NCI-H1105 (cell line): Measurements from ENCODE around the gene MYLK3.
"Not testable (repeated sequence)": the region's sequence is repeated elsewhere in the genome, so short reads cannot be mapped to it uniquely, and the experiment has no call there.

Experiments
- DNase-seq: peaks from one replicate; lab custom pipeline; 2025; lab: John Stamatoyannopoulos, UW

The MYLK3 gene

DNA sequence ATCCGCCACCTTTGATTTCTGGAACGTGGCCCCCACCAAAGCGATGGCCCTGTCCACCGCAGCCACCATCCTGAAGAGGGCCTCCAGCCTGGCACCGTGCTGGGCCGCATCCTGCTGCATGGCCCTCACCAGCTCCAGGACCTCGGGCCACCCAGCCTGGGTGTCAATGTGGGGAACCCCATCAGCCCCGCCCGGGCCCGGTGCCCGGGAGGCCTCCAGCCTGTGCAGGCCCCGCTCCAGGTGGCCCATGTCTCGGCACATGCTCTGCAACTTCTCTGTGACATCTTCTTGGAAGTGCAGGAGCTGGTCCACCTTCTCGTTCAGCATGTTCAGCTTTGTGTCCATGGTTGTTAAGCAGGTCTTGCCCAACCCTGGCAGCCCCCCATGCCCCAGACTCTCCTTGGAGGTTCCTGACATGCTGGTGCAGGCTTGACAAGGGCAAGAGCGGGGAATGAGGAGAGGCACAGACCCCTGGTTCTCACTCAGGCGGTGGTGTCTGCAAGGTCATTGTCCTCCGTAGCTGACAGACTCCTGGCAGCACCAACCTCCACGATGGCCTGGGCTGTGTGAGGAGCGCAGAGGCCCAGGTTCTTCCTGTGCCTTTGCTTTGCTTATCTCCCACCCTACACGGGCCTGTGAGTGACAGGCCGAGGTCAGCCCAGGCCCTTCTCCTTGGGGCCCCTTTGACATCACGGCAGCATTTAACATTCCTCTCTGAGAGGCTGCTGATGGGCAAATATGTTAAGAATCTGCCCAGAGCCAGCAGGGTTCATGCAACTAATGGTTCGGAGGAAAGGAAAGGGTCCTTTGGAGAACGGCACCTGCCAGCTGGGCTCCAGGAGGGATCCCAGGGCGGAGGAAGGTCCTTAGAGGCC, at the start of gene MYLK3:
Gene MYLK3, minus strand, starts transcription at position 568 of the 875 bp plus-strand sequence. Its CDS starts 151 bp downstream, at position 417.
- no peak for DNase-seq

DNA sequence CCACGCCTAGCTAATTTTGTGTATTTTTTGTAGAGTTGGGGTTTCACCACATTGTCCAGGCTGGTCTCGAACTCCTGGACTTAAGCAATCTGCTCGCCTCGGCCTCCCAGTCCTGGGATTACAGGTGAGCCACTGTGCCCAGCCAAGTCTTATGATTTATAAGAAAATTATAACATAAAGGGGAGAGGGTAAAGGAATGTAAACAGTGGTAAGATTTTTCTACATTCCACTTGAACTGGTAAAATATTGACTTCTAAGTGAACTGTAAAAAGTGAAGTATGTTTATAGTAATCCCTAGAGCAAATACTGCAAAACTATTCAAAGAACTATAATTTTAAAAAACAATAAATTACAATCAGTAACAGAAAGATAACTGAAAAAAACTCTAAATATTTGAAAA, 49.4 kb upstream of the MYLK3 start:
- DNase-seq: no peak

DNA sequence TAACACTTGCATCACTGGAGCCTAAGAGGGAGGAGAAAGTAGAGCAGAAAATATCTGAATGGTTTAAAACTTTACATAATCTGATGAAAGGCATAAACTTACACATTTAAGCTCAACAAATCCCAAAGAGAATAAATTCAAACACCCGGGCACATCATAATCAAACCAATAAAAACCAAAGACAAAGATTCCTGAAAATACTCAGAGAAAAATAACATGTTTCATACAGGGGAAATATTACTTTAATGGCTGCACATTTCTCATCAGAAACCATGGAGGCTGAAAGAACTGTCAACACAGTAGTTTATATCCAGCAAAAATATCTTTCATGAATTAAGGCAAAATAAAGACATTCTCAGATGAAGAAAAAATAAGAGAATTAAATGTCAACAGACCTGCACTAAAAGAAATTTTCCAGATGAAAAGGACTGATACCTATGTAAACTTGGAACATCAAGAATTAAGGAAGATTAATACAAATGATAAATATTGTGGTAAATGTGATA, 48.7 kb upstream of the MYLK3 start:
- DNase-seq: no peak

DNA sequence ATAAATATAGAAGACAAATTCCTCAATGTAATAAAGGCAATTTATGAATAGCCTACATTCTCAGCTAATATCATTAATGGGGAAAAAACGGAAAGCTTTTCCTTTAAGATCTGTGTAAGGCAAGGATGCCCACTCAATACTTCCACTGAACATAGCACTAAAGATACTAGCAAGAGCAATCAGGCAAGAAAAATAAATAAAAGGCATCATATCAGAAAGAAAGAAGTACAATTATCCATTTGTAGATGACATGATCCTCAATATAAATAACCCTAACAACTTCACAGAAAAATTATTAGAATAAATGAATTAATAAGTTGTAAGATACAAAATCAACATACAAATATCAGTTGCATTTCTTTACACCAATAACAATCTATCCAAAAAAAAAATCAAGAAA, 45.7 kb upstream of the MYLK3 start:
- no peak for DNase-seq

DNA sequence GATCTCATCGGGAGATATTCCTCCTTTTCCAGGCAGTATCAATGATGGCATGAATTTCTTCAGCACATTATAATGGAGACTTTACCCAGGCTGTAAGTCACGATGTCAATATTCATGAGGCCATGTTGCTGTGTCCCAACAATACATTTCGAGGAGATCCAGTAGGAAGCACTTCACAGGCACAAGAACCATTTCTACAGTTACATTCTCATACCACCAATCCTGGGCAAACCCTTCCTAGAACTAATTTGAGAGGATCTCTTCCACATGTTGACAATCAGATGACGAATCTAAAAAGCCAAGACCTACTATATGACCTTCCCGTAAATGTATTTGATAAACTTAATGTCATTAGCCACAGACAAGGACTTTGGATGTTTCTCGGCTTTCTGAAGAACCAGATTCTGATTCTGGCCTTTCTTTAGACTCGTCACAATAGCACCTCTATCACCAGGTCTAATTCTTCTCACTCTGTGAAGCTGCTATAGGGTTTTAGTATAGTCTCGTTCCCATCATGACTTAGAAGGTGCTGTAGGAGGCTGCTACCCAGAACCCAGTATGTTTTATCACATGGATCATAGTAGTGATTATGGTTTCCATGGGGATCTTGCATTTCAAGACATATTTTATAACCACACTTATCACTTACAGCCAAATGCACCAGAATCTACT, 42.6 kb upstream of the MYLK3 start:
- no peak for DNase-seq

DNA sequence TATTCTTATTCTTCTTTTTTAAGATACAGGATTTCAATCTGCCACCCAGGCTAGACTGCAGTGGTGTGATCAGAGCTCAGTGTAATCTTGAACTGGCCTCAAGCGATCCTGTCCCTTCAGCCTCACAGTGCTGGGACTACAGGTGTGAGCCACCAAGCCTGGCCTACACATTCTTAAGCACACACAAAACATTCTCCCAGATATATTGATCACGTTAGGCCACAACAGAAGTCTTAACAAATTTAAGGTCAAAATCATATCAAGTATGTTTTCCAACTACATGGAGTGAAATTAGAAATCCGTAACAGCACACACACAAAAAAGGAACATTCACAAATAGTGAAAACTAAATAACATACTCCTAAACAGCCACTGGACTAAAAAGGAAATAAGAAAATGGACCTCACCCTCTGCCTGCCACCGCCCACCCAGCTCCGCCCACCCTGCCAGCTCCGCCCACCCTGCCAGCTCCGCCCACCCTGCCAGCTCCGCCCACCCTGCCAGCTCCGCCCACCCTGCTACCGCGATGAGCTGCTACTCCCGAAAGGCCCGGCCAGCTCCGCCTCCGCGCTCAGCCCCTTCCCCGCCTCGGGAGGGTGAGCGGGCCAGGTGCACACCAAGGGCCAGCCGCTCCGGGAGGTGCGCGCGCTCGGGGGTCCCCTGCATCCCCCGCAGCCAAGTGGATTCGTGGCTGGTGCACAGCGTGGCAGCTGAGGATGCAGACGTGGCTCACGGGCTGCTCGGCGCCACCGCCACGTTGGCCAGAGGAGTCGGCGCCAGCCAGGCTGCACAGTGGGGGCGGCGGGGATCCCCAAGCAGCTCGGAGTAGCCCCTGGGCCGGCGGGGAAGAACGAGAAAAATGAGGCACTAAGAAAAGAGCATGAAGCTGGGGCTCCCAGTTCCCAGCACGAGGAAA, 41.6 kb upstream of the MYLK3 start:
- DNase-seq: peak; percentile 34

DNA sequence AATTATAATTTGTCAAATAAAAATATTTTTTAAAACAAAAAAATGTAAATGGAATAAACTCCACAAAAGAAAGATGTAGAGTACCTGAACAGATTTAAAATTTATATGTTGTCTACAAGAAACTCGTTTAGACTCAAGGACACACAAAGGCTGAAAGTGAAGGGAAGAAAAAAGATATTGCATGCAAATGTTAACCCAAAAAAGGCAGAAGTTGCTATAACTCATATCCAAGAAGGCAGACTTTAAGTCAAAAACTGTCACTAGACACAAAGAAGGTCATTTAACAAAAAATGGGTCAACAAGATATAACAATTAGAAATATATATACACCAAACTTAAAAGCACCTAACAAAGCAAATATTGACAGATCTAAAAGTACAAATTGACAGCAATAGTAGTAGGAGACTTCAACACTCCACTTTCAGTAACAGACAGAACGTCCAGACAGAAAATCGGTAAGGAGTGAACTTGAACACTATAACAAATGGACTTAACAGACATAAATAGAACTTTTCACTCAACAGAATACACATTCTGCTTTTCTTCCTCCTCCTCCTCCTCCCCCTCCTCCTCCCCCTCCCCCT, 40.8 kb upstream of the MYLK3 start:
- no peak for DNase-seq

DNA sequence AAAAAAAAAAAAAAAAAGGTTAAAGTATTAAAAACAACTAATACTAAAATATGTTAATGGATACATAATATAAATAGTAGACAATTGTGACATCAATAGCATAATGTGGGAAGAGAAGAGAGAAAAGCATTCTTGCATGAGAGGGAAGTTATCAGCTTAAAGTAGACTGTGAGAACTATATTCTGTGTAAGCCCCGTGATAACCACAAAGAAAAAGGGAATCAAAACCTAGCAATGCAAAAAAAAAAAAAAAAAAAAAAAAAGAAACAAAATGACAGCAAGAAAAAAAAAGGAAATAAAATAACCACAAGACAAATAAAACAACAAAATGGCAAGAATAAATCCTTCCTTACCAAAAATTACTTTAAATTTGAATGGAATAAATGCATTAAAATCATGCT, 39.8 kb upstream of the MYLK3 start:
- no peak for DNase-seq

DNA sequence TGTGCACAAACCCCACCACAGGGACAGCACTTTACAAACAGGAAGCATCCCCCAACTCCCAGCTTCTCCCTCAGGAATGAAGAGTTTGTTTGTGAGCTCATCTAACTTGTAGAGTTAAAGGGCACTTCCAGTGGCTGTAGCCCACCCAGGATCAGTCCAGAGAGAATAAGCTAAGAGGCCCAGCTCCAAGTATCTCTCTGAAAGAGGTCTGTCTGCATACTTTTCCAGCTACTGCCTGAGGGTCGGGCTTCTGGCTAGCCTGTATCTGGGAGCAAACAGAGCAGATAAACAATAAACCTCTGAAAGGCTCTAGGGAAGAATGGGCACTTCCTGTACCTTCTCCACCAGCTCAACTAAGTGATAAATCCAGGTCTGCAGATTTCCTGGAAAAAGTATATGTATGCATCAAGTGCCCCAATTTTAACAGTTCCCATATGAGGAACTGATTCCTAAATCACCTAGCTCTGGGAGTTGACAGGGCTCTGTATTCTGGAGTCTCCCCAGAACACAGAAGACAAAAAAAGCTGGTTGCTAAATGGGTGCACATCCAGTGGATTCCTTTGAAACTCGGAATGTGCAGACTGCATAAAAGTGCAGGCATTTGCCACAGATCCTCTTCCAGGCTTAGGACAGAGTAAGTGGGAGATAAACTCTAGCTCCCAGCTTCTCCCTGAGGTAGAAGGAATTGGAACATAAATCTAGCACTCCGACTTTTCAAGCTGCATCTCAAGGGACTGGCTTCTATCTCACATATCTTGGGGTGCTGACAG, 37.1 kb upstream of the MYLK3 start:
- no peak for DNase-seq

DNA sequence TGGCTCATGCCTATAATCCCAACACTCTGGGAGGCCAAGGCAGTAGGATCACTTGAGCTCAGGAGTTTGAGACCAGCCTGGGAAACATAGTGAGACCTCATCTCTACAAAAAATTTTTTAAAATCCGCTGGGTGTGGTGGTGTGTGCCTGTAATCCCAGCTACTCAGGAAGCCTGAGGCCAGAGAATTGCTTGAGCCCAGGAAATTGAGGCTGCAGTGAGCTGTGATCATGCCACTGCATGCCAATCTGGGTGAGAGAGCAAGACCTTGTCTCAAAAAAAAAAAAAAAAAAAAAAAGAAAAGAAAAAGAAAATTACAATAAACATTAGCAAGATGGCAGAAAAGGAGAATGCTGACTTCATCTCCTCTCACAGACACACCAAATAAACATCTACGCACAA, 36.4 kb upstream of the MYLK3 start:
- not testable (repeated sequence) for DNase-seq

DNA sequence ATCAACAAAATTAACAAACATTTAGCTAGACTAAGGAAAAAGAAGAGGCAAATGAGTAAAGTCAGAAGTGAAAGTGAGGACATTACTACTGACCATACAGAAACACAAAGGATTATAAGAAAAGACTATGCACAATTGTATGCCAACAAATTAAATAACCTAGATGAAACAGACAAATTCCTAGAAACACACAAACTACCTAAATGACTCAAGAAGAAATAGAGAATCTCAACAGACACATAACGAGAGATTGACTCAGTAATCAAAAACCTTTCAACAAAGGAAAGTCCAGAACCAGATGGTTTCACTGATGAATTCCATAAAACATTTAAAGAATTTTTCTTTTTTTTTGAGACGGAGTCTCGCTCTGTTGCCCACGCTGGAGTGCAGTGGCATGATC, 35.7 kb upstream of the MYLK3 start:
- DNase-seq: no peak

DNA sequence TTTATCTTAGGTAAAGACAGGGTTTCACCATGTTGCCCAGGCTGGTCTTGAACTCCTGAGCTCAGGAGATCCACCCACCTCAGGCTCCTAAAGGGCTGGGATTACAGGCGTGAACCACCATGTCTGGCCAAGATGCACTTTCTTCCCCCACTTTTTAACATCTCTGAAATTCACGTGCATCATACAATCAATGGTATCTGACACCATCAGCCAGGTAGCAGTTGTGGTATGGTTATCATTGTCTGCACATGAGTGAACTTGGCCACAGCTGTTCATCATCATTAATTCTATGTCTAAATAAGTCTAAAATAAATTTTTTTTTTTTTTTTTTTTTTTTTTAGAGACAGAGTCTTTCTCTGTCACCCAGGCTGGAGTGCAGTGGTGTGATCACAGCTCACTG, 34.2 kb upstream of the MYLK3 start:
- no peak for DNase-seq

DNA sequence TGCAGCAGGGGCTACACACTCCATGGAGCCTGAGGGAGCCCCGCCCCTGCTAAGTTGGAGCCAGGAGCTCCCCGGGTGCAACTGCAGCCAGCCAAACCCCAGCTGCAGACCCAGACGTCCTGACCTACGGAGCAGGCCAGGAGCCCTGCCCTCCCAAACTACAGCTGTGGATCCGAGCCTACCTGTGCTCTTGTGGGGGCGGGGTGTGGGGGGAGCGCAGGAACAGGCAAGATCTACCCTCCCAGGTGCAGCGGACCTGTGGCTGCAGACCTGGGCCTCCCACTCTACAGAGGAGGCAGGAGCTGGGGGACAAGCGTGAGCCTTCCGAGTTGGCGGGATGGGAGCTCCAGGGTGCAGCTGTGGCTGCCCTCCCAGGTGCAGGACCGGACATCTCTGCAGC, 29.7 kb upstream of the MYLK3 start:
- DNase-seq: no peak

DNA sequence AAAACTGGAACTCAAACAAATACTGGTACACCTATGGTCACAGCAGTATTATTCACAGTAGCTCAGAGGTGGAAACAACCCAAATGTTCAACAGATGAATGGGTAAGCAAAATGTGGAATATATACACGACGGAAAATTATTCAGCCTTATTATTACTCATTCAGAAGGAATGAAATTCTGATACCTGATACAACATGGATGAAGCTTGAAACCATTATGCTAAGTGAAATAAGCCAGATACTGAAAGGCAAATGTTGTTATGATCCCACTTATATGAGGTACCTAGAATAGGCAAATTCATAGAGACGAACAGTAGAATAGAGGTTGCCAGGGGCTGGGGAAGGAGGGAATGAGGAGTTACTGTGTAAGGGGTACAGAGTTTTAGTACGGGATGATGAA, 27.1 kb upstream of the MYLK3 start:
- no peak for DNase-seq

DNA sequence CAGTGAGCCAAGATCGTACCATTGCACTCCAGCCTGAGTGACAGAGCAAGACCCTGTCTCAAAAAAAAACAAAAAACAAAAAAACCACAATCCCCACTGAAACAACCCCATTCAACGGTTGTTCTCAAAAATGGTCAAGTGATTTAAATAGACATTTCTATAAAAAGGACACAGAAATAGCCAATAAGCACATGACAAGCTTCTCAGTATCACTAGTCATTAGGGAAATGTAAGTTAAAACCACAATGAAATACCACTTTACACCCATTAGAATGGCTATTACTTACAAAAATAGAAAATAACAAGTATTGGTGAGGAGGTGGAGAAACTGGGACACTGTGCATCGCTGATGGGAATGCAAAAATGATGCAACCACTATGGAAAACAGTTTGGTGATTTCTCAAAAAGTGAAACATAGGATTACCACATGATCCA, 26.6 kb upstream of the MYLK3 start:
- DNase-seq: no peak

DNA sequence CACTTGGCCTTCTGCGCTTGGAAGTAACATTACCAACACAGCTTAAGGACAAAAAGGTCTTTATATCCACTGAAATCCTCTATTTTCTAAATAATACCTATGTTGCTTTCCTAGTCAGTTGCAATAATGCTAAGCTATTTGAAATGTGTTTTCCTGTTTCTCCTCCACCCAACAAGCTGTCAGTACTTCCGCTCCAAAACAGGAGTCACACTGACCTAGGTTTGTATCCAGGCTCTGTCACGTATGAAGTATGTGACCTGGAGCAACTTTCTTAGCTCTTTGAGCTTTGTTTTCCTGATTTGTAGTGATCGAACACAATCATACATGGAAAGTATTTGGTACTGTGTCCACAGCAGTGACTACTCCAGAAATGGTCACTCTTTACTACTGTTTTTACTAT, 24.3 kb upstream of the MYLK3 start:
- DNase-seq: no peak

DNA sequence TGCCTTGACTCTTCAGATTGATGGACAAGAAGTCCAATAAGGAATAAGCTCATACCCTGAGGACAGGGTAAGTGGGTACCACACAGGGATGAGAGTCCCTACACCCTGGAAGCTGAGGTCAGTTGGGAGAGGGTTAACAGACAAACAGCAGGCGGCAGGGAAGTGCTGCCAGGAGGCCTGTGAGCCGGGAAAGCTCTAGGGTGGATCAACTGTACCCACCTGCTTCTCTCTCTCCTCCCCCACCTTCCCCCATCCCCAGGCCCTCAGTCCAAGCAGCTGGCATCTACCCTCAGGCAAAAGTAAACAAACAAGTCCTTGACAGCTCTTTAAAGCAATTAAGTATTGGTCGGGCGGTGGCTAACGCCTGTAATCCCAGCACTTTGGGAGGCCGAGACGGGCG, 20.7 kb upstream of the MYLK3 start:
- peak; percentile 94 for DNase-seq

DNA sequence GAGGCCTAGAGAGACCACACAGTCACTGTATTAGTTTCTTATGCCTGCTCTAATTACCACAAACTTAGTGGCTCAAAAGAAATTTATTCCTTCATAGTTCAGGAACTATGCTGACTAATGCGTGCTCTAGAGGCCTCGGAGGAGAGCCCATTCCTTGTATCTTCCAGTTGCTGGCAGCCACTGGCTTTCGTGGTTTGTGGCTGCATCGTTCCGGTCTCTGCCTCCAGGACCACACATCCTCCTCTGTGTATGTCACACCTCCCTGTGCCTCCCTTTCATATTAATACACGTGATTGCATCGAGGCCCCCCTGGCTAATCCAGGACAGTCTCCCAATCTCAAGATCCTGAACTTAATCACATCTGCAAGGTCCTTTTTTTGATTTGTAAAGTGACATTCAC, 16.9 kb upstream of the MYLK3 start:
- DNase-seq: no peak

DNA sequence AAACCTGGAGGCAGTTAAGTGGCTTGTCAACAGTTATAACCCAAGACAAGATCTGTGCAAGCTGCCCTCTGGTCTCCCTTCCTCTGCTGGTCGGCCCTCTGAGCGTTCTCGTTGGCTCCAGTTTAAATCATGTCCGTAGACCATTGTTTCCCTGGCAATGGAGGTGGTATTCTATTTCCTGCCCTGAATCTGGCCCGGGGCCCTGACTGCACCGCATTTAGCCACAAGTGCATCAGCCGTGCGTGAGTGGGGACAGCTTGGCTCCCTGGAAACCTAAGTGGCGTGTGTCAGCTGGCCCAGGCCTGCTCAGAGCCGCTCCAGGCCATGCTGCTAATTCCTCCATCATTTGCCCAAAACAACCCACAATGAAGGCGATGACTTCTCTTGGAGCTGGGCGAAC, 15.0 kb upstream of the MYLK3 start:
- peak; percentile 82 for DNase-seq

DNA sequence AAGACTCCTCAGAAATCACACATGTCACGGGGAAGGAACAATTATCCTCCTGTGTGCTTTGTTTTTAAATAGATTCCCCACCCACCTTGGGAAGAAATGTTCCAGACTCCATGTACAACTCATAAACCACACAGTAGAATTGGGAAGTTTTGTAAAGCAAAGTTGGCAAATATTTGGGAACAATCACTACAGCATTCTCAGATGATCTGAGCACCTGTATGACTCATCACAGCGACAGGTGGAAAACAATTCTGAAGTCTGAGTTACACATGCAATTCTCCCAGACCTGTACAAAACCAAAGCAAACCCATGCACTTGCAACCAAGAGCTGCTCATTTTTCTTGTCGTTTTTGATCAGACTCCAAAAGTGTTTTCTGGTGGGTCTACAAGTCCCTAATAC, 14.4 kb upstream of the MYLK3 start:
- DNase-seq: no peak

DNA sequence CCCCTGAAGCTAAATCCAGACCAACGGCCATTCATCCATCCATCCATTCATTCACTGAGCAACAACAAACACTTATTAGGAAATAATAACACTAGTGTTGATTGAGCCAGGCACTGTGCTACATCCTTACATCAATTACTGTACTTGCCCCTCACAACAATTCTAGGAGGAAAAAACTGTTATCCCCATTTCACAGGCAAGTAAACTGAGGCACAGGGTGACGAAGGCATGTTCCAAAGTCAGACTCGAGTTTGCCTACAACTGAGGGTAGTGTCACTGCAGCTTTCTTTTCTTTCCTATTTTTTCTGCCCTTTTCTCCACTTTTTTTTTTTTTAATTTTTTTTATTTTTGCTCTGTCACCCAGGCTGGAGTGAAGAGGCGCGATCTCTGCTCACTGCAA, 11.2 kb upstream of the MYLK3 start:
- DNase-seq: no peak
